Measurements from ENCODE around the gene TRAF3.
A peak's percentile ranks its signal among the peaks of the same experiment; 100 is the strongest.

The TRAF3 gene

GRCh38 chr14:102927346-102927877 lies 150.2 kb downstream of the TRAF3 start:
- DNase-seq = no peak

- DNase-seq = peak; percentile 61
Measured at GRCh38 chr14:102927878-102928411, 150.7 kb downstream of the TRAF3 start.

GRCh38 chr14:102928412-102929240 lies 151.4 kb downstream of the TRAF3 start:
- peak; percentile 90 for DNase-seq

- DNase-seq = no peak
Measured at GRCh38 chr14:102929241-102930137, 152.2 kb downstream of the TRAF3 start.

GRCh38 chr14:102930138-102930752 lies 153.0 kb downstream of the TRAF3 start:
- DNase-seq = peak; percentile 46

GRCh38 chr14:102930753-102931579 lies 153.7 kb downstream of the TRAF3 start:
- DNase-seq = no peak

- DNase-seq = no peak
Measured at GRCh38 chr14:102931580-102932285, 154.5 kb downstream of the TRAF3 start.

- no peak for DNase-seq
Measured at GRCh38 chr14:102932484-102933248, 155.4 kb downstream of the TRAF3 start.

GRCh38 chr14:102933618-102934231 lies 156.5 kb downstream of the TRAF3 start:
- DNase-seq = no peak

- no peak for DNase-seq
Measured at GRCh38 chr14:102935756-102936155, 158.5 kb downstream of the TRAF3 start.

- no peak for DNase-seq
Measured at GRCh38 chr14:102937331-102938175, 160.3 kb downstream of the TRAF3 start.

GRCh38 chr14:102938191-102938590 lies 160.9 kb downstream of the TRAF3 start:
- DNase-seq = no peak

- DNase-seq = no peak
Measured at GRCh38 chr14:102939329-102939728, 162.1 kb downstream of the TRAF3 start.

GRCh38 chr14:102939820-102940561 lies 162.7 kb downstream of the TRAF3 start:
- no peak for DNase-seq

GRCh38 chr14:102940729-102941362 lies 163.6 kb downstream of the TRAF3 start:
- DNase-seq = no peak

GRCh38 chr14:102941419-102942011 lies 164.3 kb downstream of the TRAF3 start:
- DNase-seq = no peak

GRCh38 chr14:102942069-102942468 lies 164.8 kb downstream of the TRAF3 start:
- no peak for DNase-seq
